ENCODE data around the gene CCR2. TPM values are rescaled to one million over a fixed set of nuclear protein-coding genes. Genes with fewer than 3 reads are reported as not detected.

Gene CCR2
- total and polyA plus RNA-seq, 10 donors, result 2.0 to 54.4 (median 19.9) TPM

- TF ChIP-seq CTCF (IDR thresholded peaks at IDR 0.05 in 8 of 11, conservative IDR thresholded peaks at IDR 0.05 in 3 of 11) (no peak), POLR2AphosphoS5 (IDR thresholded peaks at IDR 0.05) (no peak), POLR2A (IDR thresholded peaks at IDR 0.05) (no peak)
- no peak for DNase-seq
- Histone ChIP-seq H3K36me3 (no peaks in the 10 kb centered on the region), H3K27me3 (replicated peaks in 1 of 7) (no peaks in the 10 kb centered on the region), H3K9me3 (no peaks in the 10 kb centered on the region), H3K27ac (peak overlapping the region in 5 of 8 donors; percentile 27 to 66 (median 49)), H3K4me1 (peaks cover 0 to 51% (median 23%) of the 10 kb centered on the region in 6 donors), H3K4me3 (no peak overlapping the region)
- intact Hi-C loops (cut with DNase I; ENCODE audit: low total_unique reads), result no loop called here
Observed at GRCh38 chr3:46316206-46316605, 37.7 kb upstream of the CCR2 start.

- H3K27me3 ChIP-seq (replicated peaks in 1 of 7), result no peaks in the 10 kb centered on the region
Observed at GRCh38 chr3:46318207-46318927, 35.5 kb upstream of the CCR2 start.

GRCh38 chr3:46321461-46322104 lies 32.3 kb upstream of the CCR2 start:
- Histone ChIP-seq H3K27ac (peak overlapping the region in 6 of 8 donors; percentile 6 to 71 (median 66)), H3K36me3 (no peaks in the 10 kb centered on the region), H3K9me3 (peaks cover 0 to 4% (median under 1%) of the 10 kb centered on the region in 8 donors), H3K27me3 (replicated peaks in 1 of 7) (no peaks in the 10 kb centered on the region), H3K4me3 (no peak overlapping the region), H3K4me1 (peaks cover 5 to 31% (median 17%) of the 10 kb centered on the region in 6 donors)
- DNase-seq, result no peak
- 38 to 84% (median 55%) methylated on average over 1 of the region's 1 CpG for WGBS, 5 donors
- TF ChIP-seq POLR2A (IDR thresholded peaks at IDR 0.05) (no peak), CTCF (IDR thresholded peaks at IDR 0.05 in 8 of 11, conservative IDR thresholded peaks at IDR 0.05 in 3 of 11) (no peak)
- intact Hi-C loops (cut with DNase I; ENCODE audit: low total_unique reads), result no loop called here

More at GRCh38 chr3:46318207-46318927, 35.5 kb upstream of the CCR2 start:
- DNase-seq, result no peak
- H3K9me3 ChIP-seq, result no peaks in the 10 kb centered on the region
- TF ChIP-seq POLR2AphosphoS5 (IDR thresholded peaks at IDR 0.05) (no peak), CTCF (IDR thresholded peaks at IDR 0.05 in 8 of 11, conservative IDR thresholded peaks at IDR 0.05 in 3 of 11) (no peak), POLR2A (IDR thresholded peaks at IDR 0.05) (no peak)
- H3K4me1 ChIP-seq, result peaks cover 5 to 53% (median 26%) of the 10 kb centered on the region in 6 donors
- WGBS, 5 donors, result 64 to 90% (median 83%) methylated on average over 3 of the region's 3 CpGs
- H3K27ac ChIP-seq, result peak overlapping the region in 3 of 8 donors; percentile 34 to 55 (median 51)
- intact Hi-C loops (cut with DNase I; ENCODE audit: low total_unique reads), result no loop called here
- H3K36me3 ChIP-seq, result no peaks in the 10 kb centered on the region
- no peak overlapping the region for H3K4me3 ChIP-seq

GRCh38 chr3:46324036-46324435 lies 29.9 kb upstream of the CCR2 start:
- intact Hi-C loops (cut with DNase I; ENCODE audit: low total_unique reads), result no loop called here
- no peak overlapping the region for H3K4me3 ChIP-seq
- peaks cover 5 to 28% (median 15%) of the 10 kb centered on the region in 6 donors for H3K4me1 ChIP-seq
- peaks cover 0 to 18% (median 11%) of the 10 kb centered on the region in 8 donors for H3K9me3 ChIP-seq
- WGBS, 5 donors, result 70 to 83% (median 77%) methylated on average over 2 of the region's 2 CpGs
- no peaks in the 10 kb centered on the region for H3K36me3 ChIP-seq
- no peaks in the 10 kb centered on the region for H3K27me3 ChIP-seq (replicated peaks in 1 of 7)
- no peak for DNase-seq
- TF ChIP-seq POLR2A (IDR thresholded peaks at IDR 0.05), result no peak
- TF ChIP-seq POLR2AphosphoS5 (IDR thresholded peaks at IDR 0.05), result no peak
- no peak for TF ChIP-seq CTCF (IDR thresholded peaks at IDR 0.05 in 8 of 11, conservative IDR thresholded peaks at IDR 0.05 in 3 of 11)
- H3K27ac ChIP-seq, result no peak overlapping the region
